Spleen (tissue), 13 donors: Measurements from ENCODE around the gene EVI5. TPM values are rescaled to one million over a fixed set of nuclear protein-coding genes. Genes with fewer than 3 reads are reported as not detected.

Experiments
- DNase-seq: peaks from one replicate; pipeline ENCODE4 v3.0.0-alpha.2; 2020
- H3K27ac ChIP-seq, 8 donors: fragments of 200-600 bp; sonication (generic) in 7 of 8; 1 replicate in 4 of 8; 2 replicates in 4 of 8; pipeline versions ENCODE4 v1.5.0 to v1.8.0; 2016 to 2021; ENCODE audit warnings: inconsistent platforms in 4 of 8, mild to moderate bottlenecking in 4 of 8, moderate library complexity in 1 of 8
- H3K27me3 ChIP-seq, 7 donors: fragments of 200-600 bp; sonication (generic) in 6 of 7; replicated peaks in 1 of 7; 1 replicate in 4 of 7; 2 replicates in 3 of 7; pipeline versions ENCODE4 v1.5.0 to v1.8.0; 2016 to 2021; ENCODE audit warnings: inconsistent platforms in 3 of 7, mild to moderate bottlenecking in 1 of 7
- H3K36me3 ChIP-seq, 6 donors: fragments of 200-600 bp; sonication (generic) in 5 of 6; 1 replicate in 4 of 6; 2 replicates in 2 of 6; pipeline versions ENCODE4 v1.5.0 to v1.8.0; 2016 to 2021; ENCODE audit warnings: inconsistent platforms in 2 of 6
- H3K4me1 ChIP-seq, 6 donors: fragments of 200-600 bp; sonication (generic) in 5 of 6; 1 replicate in 3 of 6; 2 replicates in 3 of 6; pipeline versions ENCODE4 v1.5.0 to v1.8.0; 2016 to 2021; ENCODE audit warnings: inconsistent platforms in 3 of 6
- H3K4me3 ChIP-seq, 8 donors: fragments of 200-600 bp; sonication (generic) in 7 of 8; 1 replicate in 4 of 8; 2 replicates in 4 of 8; pipeline versions ENCODE4 v1.5.0 to v1.8.0; 2016 to 2021; ENCODE audit warnings: inconsistent platforms in 4 of 8, mild to moderate bottlenecking in 4 of 8, moderate library complexity in 2 of 8
- H3K9me3 ChIP-seq, 8 donors: fragments of 200-600 bp; sonication (generic) in 7 of 8; 1 replicate in 4 of 8; 2 replicates in 4 of 8; pipeline versions ENCODE4 v1.5.0 to v1.8.0; 2016 to 2021; ENCODE audit warnings: inconsistent platforms in 4 of 8
- CTCF ChIP-seq, 11 experiments: fragments of 200-600 bp in 7 of 11; fragments of 450-650 bp in 4 of 11; sonication (generic) in 4 of 11; IDR thresholded peaks in 8 of 11; conservative IDR thresholded peaks in 3 of 11; 1 replicate in 7 of 11; 2 replicates in 4 of 11; pipeline versions ENCODE4 v1.4.0 to v1.8.0; 2016 to 2021; ENCODE audit warnings: antibody characterized with exemption in 11 of 11, inconsistent platforms in 4 of 11, mild to moderate bottlenecking in 1 of 11
- POLR2A ChIP-seq, 3 donors: fragments of 450-650 bp; IDR thresholded peaks; one replicate each; pipeline ENCODE4 v1.5.1; 2017; ENCODE audit warnings: antibody characterized with exemption in 3 of 3, mild to moderate bottlenecking in 1 of 3
- POLR2AphosphoS5 ChIP-seq, 3 donors: sonication (generic); formaldehyde crosslinking; IDR thresholded peaks; one replicate each; pipeline ENCODE4 v1.5.1; 2017; ENCODE audit warnings: antibody characterized with exemption in 3 of 3
- WGBS, 5 donors: extraction: QIAGEN DNeasy Blood & Tissue Kit in 3 of 5; methylation state at CpG; one replicate each; pipeline versions ENCODE4 v1.1.5 to v1.1.7; 2013 to 2018; 5-methylcytosine and 5-hydroxymethylcytosine counted together
- intact Hi-C: fragments of 100-400 bp; cut with DNase I; formaldehyde crosslinking; loops from one replicate; pipeline ENCODE4 v1.15.0; 2023; ENCODE audit warnings: low total_unique reads
- long read RNA-seq, 2 donors: transcript quantifications; one replicate each; lab custom pipeline, GENCODE V29; 2026
- polyA plus RNA-seq, 3 donors: library from polyadenylated mRNA; stranded (reverse); fragments of 200-250 nt; gene quantifications; one replicate each; pipeline ENCODE4 v1.2.1, GENCODE V29; 2013
- total RNA-seq, 7 donors: library from RNA; depleted of rRNA in 3 of 7; stranded (reverse); fragments of >200 nt in 3 of 7; fragmentation: NEBNext Ultra II Directional in 4 of 7; extraction: Animal tissue kit (Norgen Biotek cat#: 25700) in 4 of 7; gene quantifications; one replicate each; pipeline versions ENCODE4 v1.1.0 to v1.2.1, GENCODE V29; 2016 to 2021
- donor health status: healthy with polysubstance abuse.
- donor health status: DM: no; HTN: no; CAD: no; lungs with moderate emphysema.
- donor health status: DM: no; HTN: no; CAD: no.
- donor health status: Bipolar disorder and iron deficiency.
- donor health status: healthy.
- donor health status: DM: no; HTN: no; CAD: no.
- donor health status: DM: yes; HTN: yes; CAD: no.

EVI5 gene
- total RNA-seq (10 to 100 TPM; 18.2 to 38.3 (median 27.2) TPM), polyA plus RNA-seq (1 to 10 TPM; 1.7 to 3.6 (median 2.0) TPM)
- long read RNA-seq, donor 1 = 0 reads
- long read RNA-seq, donor 2 = 0 reads

- H3K4me1 ChIP-seq = peaks cover 5 to 47% (median 35%) of the 10 kb centered on the region in 6 donors
- H3K27ac ChIP-seq = peak within 1 kb of the TSS; percentile 89 to 97 (median 95)
- TF ChIP-seq CTCF (IDR thresholded peaks at IDR 0.05 in 8 of 11, conservative IDR thresholded peaks at IDR 0.05 in 3 of 11) = peak in 5 of 11 experiments; percentile 34 to 52 (median 34)
- TF ChIP-seq POLR2AphosphoS5 (IDR thresholded peaks at IDR 0.05) = peak; percentile 88 to 95 (median 95)
- peak in 2 of 3 donors; percentile 22 to 79 for TF ChIP-seq POLR2A (IDR thresholded peaks at IDR 0.05)
- peak; percentile 97 for DNase-seq
- peak within 1 kb of the TSS; percentile 60 to 87 (median 68) for H3K4me3 ChIP-seq
- no peaks in the 10 kb centered on the region for H3K36me3 ChIP-seq
- no peaks in the 10 kb centered on the region for H3K9me3 ChIP-seq
- WGBS, 5 donors = 0 to 5% (median 1%) methylated on average over 34 to 94 of the region's 94 CpGs
- peaks cover 0 to 19% (median 0%) of the 10 kb centered on the region in 7 donors for H3K27me3 ChIP-seq
- intact Hi-C loops = no loop called here
These were observed at the start of gene EVI5 for GRCh38 chr1:92784639-92785500. TSS of gene EVI5 (minus strand) at chr1:92785108. CDS start at chr1:92736546, 48,562 bp downstream.

- H3K27ac ChIP-seq = peak overlapping the region in 2 of 8 donors; percentile 96 to 97
- H3K9me3 ChIP-seq = no peaks in the 10 kb centered on the region
- 62 to 80% (median 75%) methylated on average over 5 of the region's 5 CpGs for WGBS, 5 donors
- intact Hi-C loops = no loop called here
- no peak for TF ChIP-seq CTCF (IDR thresholded peaks at IDR 0.05 in 8 of 11, conservative IDR thresholded peaks at IDR 0.05 in 3 of 11)
- no peak for TF ChIP-seq POLR2A (IDR thresholded peaks at IDR 0.05)
- TF ChIP-seq POLR2AphosphoS5 (IDR thresholded peaks at IDR 0.05) = no peak
- peaks cover 0 to 65% (median 58%) of the 10 kb centered on the region in 6 donors for H3K36me3 ChIP-seq
- no peak for DNase-seq
- peaks cover 43 to 78% (median 77%) of the 10 kb centered on the region in 6 donors for H3K4me1 ChIP-seq
- H3K4me3 ChIP-seq = peak overlapping the region in 2 of 8 donors; percentile 69 to 99
- H3K27me3 ChIP-seq = no peaks in the 10 kb centered on the region
These were observed 49.7 kb upstream of the EVI5 start for GRCh38 chr1:92834617-92835016.

GRCh38 chr1:92833840-92834239 is 48.9 kb upstream of the EVI5 start:
- Histone ChIP-seq H3K27me3 (no peaks in the 10 kb centered on the region), H3K9me3 (no peaks in the 10 kb centered on the region), H3K27ac (peak overlapping the region in 5 of 8 donors; percentile 30 to 97 (median 94)), H3K4me1 (peaks cover 39 to 70% (median 69%) of the 10 kb centered on the region in 6 donors), H3K4me3 (peak overlapping the region in 6 of 8 donors; percentile 69 to 99 (median 90)), H3K36me3 (peaks cover 0 to 57% (median 50%) of the 10 kb centered on the region in 6 donors)
- TF ChIP-seq POLR2AphosphoS5 (IDR thresholded peaks at IDR 0.05) = no peak
- intact Hi-C loops = no loop called here
- 51 to 71% (median 53%) methylated on average over 5 of the region's 5 CpGs for WGBS, 5 donors
- DNase-seq = no peak

GRCh38 chr1:92832537-92833114 is 47.7 kb upstream of the EVI5 start:
- 0 to 1% (median 1%) methylated on average over 18 to 19 of the region's 19 CpGs for WGBS, 5 donors
- intact Hi-C loops = no loop called here

More at GRCh38 chr1:92832537-92833114, 47.7 kb upstream of the EVI5 start:
- peaks cover 29 to 58% (median 57%) of the 10 kb centered on the region in 6 donors for H3K4me1 ChIP-seq
- no peaks in the 10 kb centered on the region for H3K27me3 ChIP-seq
- peaks cover 0 to 45% (median 38%) of the 10 kb centered on the region in 6 donors for H3K36me3 ChIP-seq
- H3K9me3 ChIP-seq = no peaks in the 10 kb centered on the region
- peak overlapping the region; percentile 69 to 99 (median 86) for H3K4me3 ChIP-seq
- DNase-seq = no peak
- no peak for TF ChIP-seq POLR2A (IDR thresholded peaks at IDR 0.05)
- no peak for TF ChIP-seq POLR2AphosphoS5 (IDR thresholded peaks at IDR 0.05)
- no peak for TF ChIP-seq CTCF (IDR thresholded peaks at IDR 0.05 in 8 of 11, conservative IDR thresholded peaks at IDR 0.05 in 3 of 11)
- H3K27ac ChIP-seq = peak overlapping the region; percentile 87 to 97 (median 94)
